GM18498 (cell line): ENCODE measurements around the gene GJB3.
"Not testable (repeated sequence)": the region's sequence is repeated elsewhere in the genome, so short reads cannot be mapped to it uniquely, and the experiment has no call there.

Experiments
- ATAC-seq: cut with Tn5 transposase; IDR thresholded peaks from one replicate; pipeline ENCODE4 v1.9.1; 2021; ENCODE audit warnings: mild to moderate bottlenecking, moderate library complexity; ENCODE audit not compliant: unreplicated experiment

Gene GJB3

GRCh38 chr1:34759503-34760357 is 21.3 kb upstream of the GJB3 start, which contains the start of gene GJB4:
GJB4 (plus strand) TSS chr1:34759740; CDS start chr1:34761255, 1,515 bp downstream.
- ATAC-seq, result no peak

GRCh38 chr1:34761176-34761761 is 19.7 kb upstream of the GJB3 start:
- no peak for ATAC-seq

- no peak for ATAC-seq
Measured at GRCh38 chr1:34761776-34762307, 19.2 kb upstream of the GJB3 start.

GRCh38 chr1:34762474-34763141 is 18.4 kb upstream of the GJB3 start:
- no peak for ATAC-seq

GRCh38 chr1:34763142-34763781 is 17.8 kb upstream of the GJB3 start:
- no peak for ATAC-seq

- no peak for ATAC-seq
Measured at GRCh38 chr1:34768856-34769255, 12.2 kb upstream of the GJB3 start.

GRCh38 chr1:34770891-34771504 is 10.0 kb upstream of the GJB3 start:
- ATAC-seq, result no peak

- no peak for ATAC-seq
Measured at GRCh38 chr1:34771573-34772371, 9.2 kb upstream of the GJB3 start.

- not testable (repeated sequence) for ATAC-seq
Measured at GRCh38 chr1:34773114-34773513, 7.9 kb upstream of the GJB3 start.

- ATAC-seq, result no peak
Measured at GRCh38 chr1:34774957-34775356, 6.1 kb upstream of the GJB3 start.

- no peak for ATAC-seq
Measured at GRCh38 chr1:34776911-34777310, 4.1 kb upstream of the GJB3 start.

- ATAC-seq, result no peak
Measured at GRCh38 chr1:34777519-34778321, 3.3 kb upstream of the GJB3 start.

- no peak for ATAC-seq
Measured at GRCh38 chr1:34778381-34778780, 2.6 kb upstream of the GJB3 start.

- no peak for ATAC-seq
Measured at GRCh38 chr1:34779005-34779404, 2.0 kb upstream of the GJB3 start.

GRCh38 chr1:34779526-34779925 is 1.5 kb upstream of the GJB3 start:
- no peak for ATAC-seq

- ATAC-seq, result no peak
Measured at GRCh38 chr1:34779962-34780361, 1.1 kb upstream of the GJB3 start.

- no peak for ATAC-seq
Measured at GRCh38 chr1:34780528-34780927, 486 bp upstream of the GJB3 start.

GRCh38 chr1:34781844-34782391 is 904 bp downstream of the GJB3 start:
- ATAC-seq, result no peak

- ATAC-seq, result no peak
Measured at GRCh38 chr1:34784751-34785221, 3.8 kb downstream of the GJB3 start.
